HUES64 (cell line): ENCODE measurements around the gene BCAT1.
"Not testable (repeated sequence)": the region's sequence is repeated elsewhere in the genome, so short reads cannot be mapped to it uniquely, and the experiment has no call there.

Experiments
- H3K27ac ChIP-seq: 2 replicates; pipeline ENCODE4 v1.7.0; 2013; ENCODE audit warnings: low read depth, low read length, inconsistent platforms
- H3K27me3 ChIP-seq: 2 replicates; pipeline ENCODE4 v1.6.1; 2013; ENCODE audit warnings: mild to moderate bottlenecking, low read length; ENCODE audit not compliant: insufficient read depth
- H3K36me3 ChIP-seq: 2 replicates; pipeline ENCODE4 v1.6.1; 2013; ENCODE audit warnings: mild to moderate bottlenecking, low read length; ENCODE audit not compliant: insufficient read depth
- H3K4me1 ChIP-seq: 2 replicates; pipeline ENCODE4 v1.6.1; 2013; ENCODE audit warnings: mild to moderate bottlenecking, low read length, moderate library complexity; ENCODE audit not compliant: insufficient read depth
- H3K4me3 ChIP-seq: 2 replicates; pipeline ENCODE4 v1.5.1; 2013; ENCODE audit warnings: mild to moderate bottlenecking, low read length, moderate library complexity
- H3K9ac ChIP-seq: 2 replicates; pipeline ENCODE4 v1.6.1; 2013; ENCODE audit warnings: mild to moderate bottlenecking, low read depth, low read length
- H3K9me3 ChIP-seq: 2 replicates; pipeline ENCODE4 v1.6.1; 2013; ENCODE audit warnings: low read depth, low read length; ENCODE audit not compliant: insufficient read depth
- WGBS: fragments of 150-250, 120-280 bp; methylation state at CpG from one replicate; pipeline ENCODE4 v1.1.7; 2013; ENCODE audit warnings: missing lambda C conversion rate; 5-methylcytosine and 5-hydroxymethylcytosine counted together

Gene BCAT1

GRCh38 chr12:24835377-24835776 lies 113.5 kb downstream of the BCAT1 start:
- no peak overlapping the region for H3K9ac ChIP-seq
- no peak overlapping the region for H3K4me3 ChIP-seq
- no peaks in the 10 kb centered on the region for H3K9me3 ChIP-seq
- H3K4me1 ChIP-seq = no peaks in the 10 kb centered on the region
- 97% methylated on average over 1 of the region's 2 CpGs for WGBS
- H3K27ac ChIP-seq = no peak overlapping the region
- no peaks in the 10 kb centered on the region for H3K27me3 ChIP-seq
- H3K36me3 ChIP-seq = peaks cover 86% of the 10 kb centered on the region

DNA sequence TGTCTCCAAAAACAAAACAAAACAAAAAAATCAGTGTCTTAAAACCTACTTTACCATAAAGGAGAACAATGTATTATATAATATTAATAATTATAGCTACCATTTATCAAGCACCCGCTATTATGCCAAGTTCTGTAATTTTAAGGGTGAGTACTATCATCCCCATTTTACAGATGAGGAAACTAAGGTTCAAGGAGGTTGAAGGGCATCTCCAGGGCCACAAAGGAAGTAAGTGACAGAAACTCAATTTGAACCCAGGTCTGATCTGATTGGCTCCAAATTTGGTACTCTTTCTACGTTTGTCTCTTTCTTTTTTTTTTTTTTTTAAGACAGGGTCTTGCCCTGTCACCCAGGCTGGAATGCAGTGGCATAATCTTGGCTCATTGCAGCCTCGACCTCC lies 115.4 kb downstream of the BCAT1 start:
- H3K4me3 ChIP-seq = no peak overlapping the region
- no peaks in the 10 kb centered on the region for H3K4me1 ChIP-seq
- no peaks in the 10 kb centered on the region for H3K27me3 ChIP-seq
- H3K36me3 ChIP-seq = peaks cover 86% of the 10 kb centered on the region
- H3K27ac ChIP-seq = no peak overlapping the region
- H3K9me3 ChIP-seq = no peaks in the 10 kb centered on the region
- 92% methylated on average over 2 of the region's 3 CpGs for WGBS
- H3K9ac ChIP-seq = no peak overlapping the region

DNA sequence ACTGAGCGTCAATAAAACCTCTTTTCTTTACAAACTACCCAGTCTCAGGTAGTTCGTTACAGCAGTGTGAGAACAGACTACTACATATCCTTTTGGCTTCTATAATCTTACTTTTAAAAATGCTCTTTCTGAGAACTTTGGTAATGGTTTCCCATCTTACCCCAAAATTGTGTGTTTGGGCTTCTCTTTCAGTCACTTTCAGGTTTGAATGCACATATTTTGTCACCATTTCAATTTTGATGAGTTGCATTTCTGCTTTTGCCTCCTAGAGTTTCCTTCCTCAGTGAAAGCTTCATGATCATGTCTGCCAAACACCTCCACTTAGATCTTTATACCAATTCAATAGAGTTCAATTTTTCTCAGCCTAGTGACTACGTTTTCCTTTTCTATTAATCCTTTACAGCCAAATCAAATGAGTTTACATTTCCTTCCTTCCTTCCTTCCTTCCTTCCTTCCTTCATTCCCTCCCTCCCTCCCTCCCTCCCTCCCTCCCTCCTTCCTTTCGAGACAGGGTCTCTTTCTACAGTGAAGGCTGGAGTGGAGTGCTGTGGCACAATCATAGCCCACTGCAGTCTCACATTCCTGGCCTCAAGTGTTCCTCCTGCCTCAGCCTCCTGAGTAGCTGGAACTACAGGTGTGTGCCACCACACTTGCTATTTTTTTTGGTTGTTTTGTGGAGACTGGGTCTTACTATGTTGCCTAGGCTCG lies 124.9 kb downstream of the BCAT1 start:
- Histone ChIP-seq H3K9ac (no peak overlapping the region), H3K27ac (no peak overlapping the region), H3K9me3 (no peaks in the 10 kb centered on the region), H3K36me3 (peaks cover 100% of the 10 kb centered on the region), H3K4me3 (no peak overlapping the region), H3K4me1 (no peaks in the 10 kb centered on the region), H3K27me3 (no peaks in the 10 kb centered on the region)
- whole genome bisulfite sequencing = 91% methylated on average over 4 of the region's 5 CpGs

GRCh38 chr12:24822121-24822899 lies 126.6 kb downstream of the BCAT1 start:
- Histone ChIP-seq H3K4me3 (no peak overlapping the region), H3K9ac (no peak overlapping the region), H3K36me3 (peaks cover 100% of the 10 kb centered on the region), H3K27ac (no peak overlapping the region), H3K27me3 (no peaks in the 10 kb centered on the region), H3K9me3 (no peaks in the 10 kb centered on the region), H3K4me1 (no peaks in the 10 kb centered on the region)
- 93% methylated on average over 4 of the region's 5 CpGs for WGBS

- no peaks in the 10 kb centered on the region for H3K4me1 ChIP-seq
- no peak overlapping the region for H3K27ac ChIP-seq
- 90% methylated on average over 3 of the region's 3 CpGs for WGBS
- no peaks in the 10 kb centered on the region for H3K9me3 ChIP-seq
- no peaks in the 10 kb centered on the region for H3K27me3 ChIP-seq
- H3K36me3 ChIP-seq = peaks cover 100% of the 10 kb centered on the region
- no peak overlapping the region for H3K4me3 ChIP-seq
- no peak overlapping the region for H3K9ac ChIP-seq
Observed at GRCh38 chr12:24821691-24822090, 127.2 kb downstream of the BCAT1 start.

DNA sequence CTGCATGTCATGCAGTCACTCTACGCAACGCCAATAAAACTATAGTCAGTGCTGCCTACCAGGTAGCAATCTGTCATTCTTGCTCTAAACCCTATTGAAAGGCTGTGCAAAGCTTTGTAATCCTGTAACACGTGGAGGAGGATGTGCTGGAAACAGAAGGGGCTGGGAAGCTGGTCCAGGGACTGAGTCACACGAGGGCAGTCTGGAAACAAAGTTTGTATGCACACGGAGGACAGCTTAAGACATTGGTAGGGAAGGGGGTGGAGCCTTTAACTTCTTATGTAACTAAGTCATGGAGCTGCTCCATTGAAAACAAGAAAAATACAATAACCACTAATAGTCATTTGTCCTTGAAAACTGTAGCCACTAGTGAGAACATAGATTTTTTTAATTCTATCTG lies 128.0 kb downstream of the BCAT1 start:
- no peak overlapping the region for H3K4me3 ChIP-seq
- H3K36me3 ChIP-seq = peaks cover 100% of the 10 kb centered on the region

GRCh38 chr12:24818351-24818750 lies 130.6 kb downstream of the BCAT1 start:
- Histone ChIP-seq H3K36me3 (peaks cover 100% of the 10 kb centered on the region), H3K27me3 (no peaks in the 10 kb centered on the region), H3K4me3 (no peak overlapping the region), H3K9me3 (no peaks in the 10 kb centered on the region), H3K27ac (no peak overlapping the region), H3K4me1 (no peaks in the 10 kb centered on the region), H3K9ac (no peak overlapping the region)
- WGBS = 93% methylated on average over 1 of the region's 1 CpG

More for the DNA sequence above, 128.0 kb downstream of the BCAT1 start:
- Histone ChIP-seq H3K9ac (no peak overlapping the region), H3K9me3 (no peaks in the 10 kb centered on the region), H3K27ac (no peak overlapping the region), H3K4me1 (no peaks in the 10 kb centered on the region), H3K27me3 (no peaks in the 10 kb centered on the region)
- 81% methylated on average over 5 of the region's 5 CpGs for WGBS

DNA sequence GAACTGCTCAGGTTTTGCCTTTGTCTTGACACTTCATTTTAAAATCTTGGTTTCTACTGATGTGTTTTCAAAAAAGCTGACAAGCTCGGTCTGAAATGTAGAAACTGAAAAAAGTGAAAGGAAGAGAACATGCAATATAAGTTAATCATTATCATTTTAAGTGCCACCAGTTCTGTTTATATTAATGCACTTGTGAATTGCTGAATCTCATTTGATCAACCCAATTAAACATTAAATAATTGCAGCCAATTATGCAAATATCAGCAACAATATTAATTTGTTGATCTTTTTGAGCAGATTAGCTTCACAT lies 133.8 kb downstream of the BCAT1 start:
- H3K4me3 ChIP-seq = no peak overlapping the region
- no peaks in the 10 kb centered on the region for H3K27me3 ChIP-seq
- no peaks in the 10 kb centered on the region for H3K4me1 ChIP-seq
- H3K36me3 ChIP-seq = peaks cover 75% of the 10 kb centered on the region
- WGBS = 86% methylated on average over 1 of the region's 1 CpG
- H3K9ac ChIP-seq = no peak overlapping the region
- no peaks in the 10 kb centered on the region for H3K9me3 ChIP-seq
- H3K27ac ChIP-seq = no peak overlapping the region

- no peaks in the 10 kb centered on the region for H3K9me3 ChIP-seq
- H3K9ac ChIP-seq = no peak overlapping the region
- peaks cover 69% of the 10 kb centered on the region for H3K36me3 ChIP-seq
- no peak overlapping the region for H3K4me3 ChIP-seq
- no peaks in the 10 kb centered on the region for H3K27me3 ChIP-seq
- no peaks in the 10 kb centered on the region for H3K4me1 ChIP-seq
- 100% methylated on average over 2 of the region's 2 CpGs for WGBS
- no peak overlapping the region for H3K27ac ChIP-seq
Observed at GRCh38 chr12:24814379-24815113, 134.4 kb downstream of the BCAT1 start.

DNA sequence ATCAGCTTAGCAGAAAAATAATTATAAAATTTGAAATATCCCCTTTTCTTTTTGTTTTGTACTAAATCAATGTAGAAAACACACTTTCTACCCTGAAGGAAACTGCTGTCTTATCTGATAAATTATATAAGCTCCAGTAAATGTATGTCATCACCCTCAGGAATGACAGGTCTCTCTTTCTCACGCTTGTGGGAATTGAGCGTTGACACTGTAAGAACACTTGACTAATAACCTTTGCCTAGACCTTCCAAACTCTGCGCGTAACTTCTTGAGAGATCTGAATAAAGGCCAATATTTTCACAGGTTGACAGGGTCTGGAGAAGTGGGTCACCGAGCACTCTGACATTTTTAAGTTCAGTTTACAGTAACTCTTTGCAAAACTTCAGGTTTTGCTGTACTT lies 138.5 kb downstream of the BCAT1 start:
- H3K36me3 ChIP-seq = peaks cover 28% of the 10 kb centered on the region
- H3K4me1 ChIP-seq = no peaks in the 10 kb centered on the region
- H3K27ac ChIP-seq = no peak overlapping the region
- H3K27me3 ChIP-seq = no peaks in the 10 kb centered on the region
- WGBS = 86% methylated on average over 5 of the region's 5 CpGs
- H3K9me3 ChIP-seq = no peaks in the 10 kb centered on the region
- H3K4me3 ChIP-seq = no peak overlapping the region
- H3K9ac ChIP-seq = no peak overlapping the region

DNA sequence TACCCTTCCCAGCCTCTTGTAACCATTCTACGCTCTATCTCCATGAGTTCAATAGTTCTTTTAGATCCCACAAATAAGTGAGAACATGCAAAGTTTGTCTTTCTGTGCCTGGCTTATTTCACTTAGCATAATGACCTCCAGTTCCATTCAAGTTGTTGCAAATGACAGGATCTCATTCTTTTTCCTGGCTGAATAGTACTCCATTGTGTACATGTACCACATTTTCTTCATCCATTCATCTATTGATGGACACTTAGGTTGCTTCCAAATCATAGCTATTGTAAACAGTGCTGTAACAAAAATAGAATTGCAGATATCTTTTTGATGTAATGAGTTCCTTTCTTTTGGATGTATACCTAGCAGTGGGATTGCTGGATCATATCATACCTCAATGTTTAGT lies 139.6 kb downstream of the BCAT1 start:
- not testable (repeated sequence) for H3K4me3 ChIP-seq, H3K4me1 ChIP-seq, H3K9ac ChIP-seq, H3K27me3 ChIP-seq, H3K9me3 ChIP-seq, H3K27ac ChIP-seq
- WGBS = 97% methylated on average over 1 of the region's 1 CpG
- H3K36me3 ChIP-seq = peaks cover 17% of the 10 kb centered on the region
